Heart left ventricle (tissue), 16 donors: Measurements from ENCODE around the gene VGF. TPM values are rescaled to one million over a fixed set of nuclear protein-coding genes. Genes with fewer than 3 reads are reported as not detected.

Experiments
- ATAC-seq, 4 donors: fragments of 200-7000 bp; cut with Tn5 transposase; one replicate each; pipeline ENCODE4 v1.9.1; 2020 to 2022; ENCODE audit warnings: moderate library complexity in 4 of 4, mild to moderate bottlenecking in 3 of 4, moderate number of reproducible peaks in 1 of 4
- DNase-seq, 5 donors: peaks; one replicate each; pipeline ENCODE4 v3.0.0-alpha.2; 2020
- H3K27ac ChIP-seq, 12 donors: fragments of 200-600 bp; sonication (generic) in 4 of 12; one replicate each; pipeline versions ENCODE4 v1.5.0 to v1.8.0; 2016 to 2022; ENCODE audit warnings: mild to moderate bottlenecking in 2 of 12
- H3K27me3 ChIP-seq, 9 donors: fragments of 200-600 bp; sonication (generic) in 2 of 9; one replicate each; pipeline versions ENCODE4 v1.5.1 to v1.8.0; 2016 to 2022; ENCODE audit warnings: mild to moderate bottlenecking in 3 of 9
- H3K36me3 ChIP-seq, 9 donors: fragments of 200-600 bp; sonication (generic) in 2 of 9; one replicate each; pipeline versions ENCODE4 v1.5.0 to v1.8.0; 2018 to 2022; ENCODE audit warnings: mild to moderate bottlenecking in 2 of 9
- H3K4me1 ChIP-seq, 12 donors: fragments of 200-600 bp; sonication (generic) in 4 of 12; one replicate each; pipeline versions ENCODE4 v1.5.0 to v1.8.0; 2016 to 2022; ENCODE audit warnings: mild to moderate bottlenecking in 3 of 12
- H3K4me3 ChIP-seq, 12 donors: fragments of 200-600 bp; sonication (generic) in 4 of 12; one replicate each; pipeline versions ENCODE4 v1.5.0 to v1.8.0; 2017 to 2022; ENCODE audit warnings: mild to moderate bottlenecking in 9 of 12, moderate library complexity in 4 of 12
- H3K9me3 ChIP-seq, 12 donors: fragments of 200-600 bp; sonication (generic) in 4 of 12; one replicate each; pipeline versions ENCODE4 v1.5.0 to v1.8.0; 2016 to 2022; ENCODE audit warnings: mild to moderate bottlenecking in 1 of 12
- CTCF ChIP-seq, 12 donors: fragments of 200-600 bp; sonication (generic) in 4 of 12; IDR thresholded peaks; one replicate each; pipeline versions ENCODE4 v1.5.0 to v1.8.0; 2018 to 2022; ENCODE audit warnings: antibody characterized with exemption in 12 of 12, mild to moderate bottlenecking in 5 of 12
- POLR2A ChIP-seq, 2 donors: fragments of 450-650 bp; IDR thresholded peaks; one replicate each; pipeline ENCODE4 v1.6.1; 2017; ENCODE audit warnings: antibody characterized with exemption in 2 of 2, mild to moderate bottlenecking in 2 of 2, moderate library complexity in 2 of 2
- WGBS, 4 donors: extraction: QIAGEN DNeasy Blood & Tissue Kit in 2 of 4; methylation state at CpG; one replicate each; pipeline versions ENCODE4 v1.1.5 to v1.1.7; 2013 to 2018; 5-methylcytosine and 5-hydroxymethylcytosine counted together
- intact Hi-C, 10 donors: fragments of 100-400 bp; cut with DNase I; formaldehyde crosslinking; loops; one replicate each; pipeline versions ENCODE4 v1.11.1 to v1.14.2; 2022
- polyA plus RNA-seq, 2 donors: library from polyadenylated mRNA; stranded (reverse); fragments of 200-250 nt; gene quantifications; one replicate each; pipeline ENCODE4 v1.2.3, GENCODE V29; 2013
- total RNA-seq, 9 donors: library from RNA; depleted of rRNA in 2 of 9; stranded (reverse); fragments of >200 nt in 2 of 9; fragmentation: NEBNext Ultra II Directional in 3 of 9; extraction: Animal tissue kit (Norgen Biotek cat#: 25700) in 3 of 9; gene quantifications; one replicate each; pipeline versions ENCODE4 v1.1.0 to v1.2.4, GENCODE V29; 2016 to 2023
- donor health status: ischemic (EF 13 %, LVEDD 7.1; RV severe dilation, severe dysfunction).
- donor health status: healthy with polysubstance abuse.
- donor health status: DM: no; HTN: yes; CAD: no.
- donor health status: DM: no; HTN: no; CAD: no.
- donor health status: ischemic (EF 25% LVEDD 6.9; RV normal size, moderate dysfunction).
- donor health status: ischemic (EF 25% LVEDD 5.7; RV mildly dilated, moderate dysfunction).
- donor health status: healthy.
- donor health status: DM: yes; HTN: yes; CAD: no.
- donor health status: ischemic (EF 35%, LVEDD 5.7; RV mildly dilated, moderate dysfunction).
- donor health status: nonischemic (EF 11% LVEDD 7.7; RV severe dilation, severe dysfunction).
- donor health status: DM: yes; HTN: yes; CAD: no.
- donor health status: PGD.
- donor health status: ischemic (EF 29% LVEDD 5.4; RV normal size, mild dysfunction).
- donor health status: nonischemic (EF 23%, LVEDD 6.1; RV moderate dilation, normal function).

VGF gene
- total and polyA plus RNA-seq, 11 donors = 0.09 to 0.19 (median 0.14) TPM; not detected in 8

GRCh38 chr7:101140339-101140699 lies 25.1 kb downstream of the VGF start:
- 33 to 40% (median 37%) methylated on average over 3 of the region's 3 CpGs for WGBS, 4 donors
- ATAC-seq (no peak), DNase-seq (no peak)
- Histone ChIP-seq H3K27ac (no peak overlapping the region), H3K27me3 (no peaks in the 10 kb centered on the region), H3K36me3 (peaks cover 0 to 16% (median 0%) of the 10 kb centered on the region in 9 donors), H3K4me1 (peaks cover 0 to 29% (median 12%) of the 10 kb centered on the region in 12 donors), H3K9me3 (no peaks in the 10 kb centered on the region), H3K4me3 (no peak overlapping the region)
- intact Hi-C loops = loop anchor here in 5 of 10 donors (5.0 to 10.0 kb wide), 4 partner anchors 52 to 246 kb away; partner anchors contain the start of gene ACHE (in 1 of the 5)
- TF ChIP-seq POLR2A (IDR thresholded peaks at IDR 0.05) = no peak
- no peak for TF ChIP-seq CTCF (IDR thresholded peaks at IDR 0.05)

- Histone ChIP-seq H3K9me3 (no peaks in the 10 kb centered on the region), H3K27me3 (no peaks in the 10 kb centered on the region), H3K36me3 (peaks cover 0 to 26% (median 0%) of the 10 kb centered on the region in 9 donors), H3K4me1 (peaks cover 0 to 21% (median 10%) of the 10 kb centered on the region in 12 donors), H3K4me3 (peak overlapping the region in 3 of 12 donors; percentile 0 to 15 (median 4)), H3K27ac (peak overlapping the region in 7 of 12 donors; percentile 41 to 76 (median 55))
- 5 to 7% (median 6%) methylated on average over 15 to 16 of the region's 16 CpGs for WGBS, 4 donors
- DNase-seq = peak in 4 of 5 donors; percentile 66 to 91 (median 82)
- TF ChIP-seq POLR2A (IDR thresholded peaks at IDR 0.05) = no peak
- peak; percentile 72 to 89 (median 84) for TF ChIP-seq CTCF (IDR thresholded peaks at IDR 0.05)
- peak; percentile 68 to 93 (median 92) for ATAC-seq
- intact Hi-C loops = loop anchor here in 8 of 10 donors (1.0 to 10.0 kb wide), 7 partner anchors 41 to 246 kb away; partner anchors contain the start of gene ACHE (in 3 of the 8)
Measured at GRCh38 chr7:101138213-101138870, 27.0 kb downstream of the VGF start.

DNA sequence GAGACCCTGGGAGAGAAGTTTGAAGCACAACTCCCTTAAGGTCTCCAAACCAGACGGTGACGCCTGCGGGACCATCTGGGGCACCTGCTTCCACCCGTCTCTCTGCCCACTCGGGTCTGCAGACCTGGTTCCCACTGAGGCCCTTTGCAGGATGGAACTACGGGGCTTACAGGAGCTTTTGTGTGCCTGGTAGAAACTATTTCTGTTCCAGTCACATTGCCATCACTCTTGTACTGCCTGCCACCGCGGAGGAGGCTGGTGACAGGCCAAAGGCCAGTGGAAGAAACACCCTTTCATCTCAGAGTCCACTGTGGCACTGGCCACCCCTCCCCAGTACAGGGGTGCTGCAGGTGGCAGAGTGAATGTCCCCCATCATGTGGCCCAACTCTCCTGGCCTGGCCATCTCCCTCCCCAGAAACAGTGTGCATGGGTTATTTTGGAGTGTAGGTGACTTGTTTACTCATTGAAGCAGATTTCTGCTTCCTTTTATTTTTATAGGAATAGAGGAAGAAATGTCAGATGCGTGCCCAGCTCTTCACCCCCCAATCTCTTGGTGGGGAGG lies 27.6 kb downstream of the VGF start:
- H3K27me3 ChIP-seq = no peaks in the 10 kb centered on the region
- peak overlapping the region in 3 of 12 donors; percentile 0 to 15 (median 4) for H3K4me3 ChIP-seq
- no peaks in the 10 kb centered on the region for H3K9me3 ChIP-seq
- no peak for TF ChIP-seq POLR2A (IDR thresholded peaks at IDR 0.05)
- TF ChIP-seq CTCF (IDR thresholded peaks at IDR 0.05) = no peak
- intact Hi-C loops = loop anchor here in 9 of 10 donors (1.0 to 10.0 kb wide), 7 partner anchors 40 to 245 kb away; partner anchors contain the start of gene ACHE (in 3 of the 9)
- peaks cover 0 to 30% (median 0%) of the 10 kb centered on the region in 9 donors for H3K36me3 ChIP-seq
- 56 to 89% (median 66%) methylated on average over 6 to 9 of the region's 9 CpGs for WGBS, 4 donors
- DNase-seq (no peak), ATAC-seq (peak in 1 of 4 donors; percentile 1)
- H3K27ac ChIP-seq = peak overlapping the region in 7 of 12 donors; percentile 41 to 76 (median 55)
- H3K4me1 ChIP-seq = peaks cover 0 to 21% (median 10%) of the 10 kb centered on the region in 12 donors

- Histone ChIP-seq H3K36me3 (peaks cover 0 to 41% (median 11%) of the 10 kb centered on the region in 9 donors), H3K4me1 (peaks cover 0 to 21% (median 10%) of the 10 kb centered on the region in 12 donors), H3K4me3 (no peak overlapping the region), H3K9me3 (no peaks in the 10 kb centered on the region), H3K27ac (no peak overlapping the region), H3K27me3 (no peaks in the 10 kb centered on the region)
- intact Hi-C loops = loop anchor here in 2 of 10 donors (2.0 to 10.0 kb wide), 2 partner anchors 40 to 240 kb away; partner anchors contain the start of gene ACHE (in 1 of the 2)
- TF ChIP-seq CTCF (IDR thresholded peaks at IDR 0.05) = no peak
- no peak for TF ChIP-seq POLR2A (IDR thresholded peaks at IDR 0.05)
- ATAC-seq = no peak
- WGBS, 4 donors = 89 to 94% (median 91%) methylated on average over 6 of the region's 6 CpGs
- DNase-seq = no peak
Measured at GRCh38 chr7:101134399-101134980, 30.9 kb downstream of the VGF start.
